HG03575 (cell line): ENCODE results near the gene REXO4.

Source experiments
- ATAC-seq: cut with Tn5 transposase; IDR thresholded peaks from one replicate; pipeline ENCODE4 v1.9.1; 2021; ENCODE audit not compliant: unreplicated experiment, insufficient number of reproducible peaks, low FRiP score; ENCODE audit errors: extremely low read depth

Gene REXO4

DNA sequence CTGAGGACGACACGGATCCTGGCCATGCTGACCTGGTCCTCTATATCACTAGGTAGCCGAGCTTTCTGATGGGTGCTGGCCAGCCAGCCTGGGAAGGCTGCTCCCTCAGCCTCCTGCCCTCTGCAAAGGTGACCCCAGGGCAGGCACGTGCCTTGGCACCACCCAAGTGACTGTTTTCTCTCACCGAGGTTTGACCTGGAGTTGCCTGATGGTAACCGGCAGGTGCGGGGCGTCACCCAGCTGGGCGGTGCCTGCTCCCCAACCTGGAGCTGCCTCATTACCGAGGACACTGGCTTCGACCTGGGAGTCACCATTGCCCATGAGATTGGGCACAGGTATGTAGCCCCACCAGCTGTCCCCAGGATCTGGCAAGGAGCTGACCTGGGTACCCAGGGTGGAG is 8.2 kb upstream of the REXO4 start:
- ATAC-seq, result no peak

DNA sequence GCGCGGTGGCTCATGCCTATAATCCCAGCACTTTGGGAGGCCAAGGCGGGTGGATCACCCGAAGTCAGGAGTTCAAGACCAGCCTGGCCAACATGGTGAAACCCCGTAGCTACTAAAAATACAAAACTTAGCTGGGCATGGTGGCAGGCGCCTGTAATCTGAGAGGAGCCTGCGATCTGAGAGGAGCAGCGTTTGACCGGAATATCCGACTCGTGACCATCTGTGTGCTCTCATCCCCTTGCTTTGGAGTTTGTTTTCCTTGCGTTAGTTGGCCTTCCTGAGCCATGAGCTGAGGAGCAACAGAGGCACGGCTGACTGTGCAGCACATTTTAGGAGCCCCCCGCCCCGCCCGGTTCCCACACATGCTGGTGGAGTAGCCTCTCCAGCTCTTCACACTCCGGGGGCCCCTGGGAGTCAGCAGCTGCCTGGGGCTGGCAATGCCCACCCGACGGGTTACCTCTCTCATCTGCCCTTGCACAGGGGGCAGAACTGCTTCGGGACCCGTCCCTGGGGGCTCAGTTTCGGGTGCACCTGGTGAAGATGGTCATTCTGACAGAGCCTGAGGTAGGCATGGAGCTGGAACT is 7.3 kb upstream of the REXO4 start:
- no peak for ATAC-seq

DNA sequence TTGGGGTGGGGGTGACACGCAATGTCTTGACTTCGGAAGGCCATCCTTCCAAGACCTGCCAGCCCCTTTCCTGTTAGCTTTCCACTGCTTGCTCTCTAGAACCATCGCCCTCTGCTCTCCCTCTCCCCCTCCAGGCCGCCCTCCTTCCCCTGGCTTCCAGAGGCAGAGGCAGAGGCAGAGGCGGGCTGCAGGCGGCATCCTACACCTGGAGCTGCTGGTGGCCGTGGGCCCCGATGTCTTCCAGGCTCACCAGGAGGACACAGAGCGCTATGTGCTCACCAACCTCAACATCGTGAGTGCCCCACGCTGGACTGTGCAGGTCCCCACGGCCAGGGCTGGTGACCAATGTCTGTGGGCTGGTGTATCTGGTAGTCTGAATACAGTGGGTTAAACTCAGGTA is 6.4 kb upstream of the REXO4 start:
- ATAC-seq, result no peak

DNA sequence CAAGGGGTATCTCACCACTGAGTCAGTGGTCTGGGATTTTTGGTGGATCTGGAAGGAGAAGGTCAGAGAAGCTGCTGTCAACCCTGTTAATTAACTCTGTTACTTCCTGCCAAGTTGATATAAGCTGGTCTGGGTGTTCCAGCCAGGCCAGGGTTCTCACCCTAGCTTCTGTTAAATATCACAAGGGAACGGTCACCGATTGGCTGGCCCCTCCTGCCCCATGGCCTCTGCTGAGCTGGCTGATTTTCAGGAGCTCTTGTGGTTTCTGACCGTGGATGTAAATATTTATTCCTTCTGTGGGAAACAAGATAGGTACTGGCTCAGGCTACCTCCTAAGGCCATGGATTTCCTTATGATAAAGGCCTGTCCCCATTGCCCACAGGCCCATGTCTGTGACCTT is 5.4 kb upstream of the REXO4 start:
- ATAC-seq, result no peak

DNA sequence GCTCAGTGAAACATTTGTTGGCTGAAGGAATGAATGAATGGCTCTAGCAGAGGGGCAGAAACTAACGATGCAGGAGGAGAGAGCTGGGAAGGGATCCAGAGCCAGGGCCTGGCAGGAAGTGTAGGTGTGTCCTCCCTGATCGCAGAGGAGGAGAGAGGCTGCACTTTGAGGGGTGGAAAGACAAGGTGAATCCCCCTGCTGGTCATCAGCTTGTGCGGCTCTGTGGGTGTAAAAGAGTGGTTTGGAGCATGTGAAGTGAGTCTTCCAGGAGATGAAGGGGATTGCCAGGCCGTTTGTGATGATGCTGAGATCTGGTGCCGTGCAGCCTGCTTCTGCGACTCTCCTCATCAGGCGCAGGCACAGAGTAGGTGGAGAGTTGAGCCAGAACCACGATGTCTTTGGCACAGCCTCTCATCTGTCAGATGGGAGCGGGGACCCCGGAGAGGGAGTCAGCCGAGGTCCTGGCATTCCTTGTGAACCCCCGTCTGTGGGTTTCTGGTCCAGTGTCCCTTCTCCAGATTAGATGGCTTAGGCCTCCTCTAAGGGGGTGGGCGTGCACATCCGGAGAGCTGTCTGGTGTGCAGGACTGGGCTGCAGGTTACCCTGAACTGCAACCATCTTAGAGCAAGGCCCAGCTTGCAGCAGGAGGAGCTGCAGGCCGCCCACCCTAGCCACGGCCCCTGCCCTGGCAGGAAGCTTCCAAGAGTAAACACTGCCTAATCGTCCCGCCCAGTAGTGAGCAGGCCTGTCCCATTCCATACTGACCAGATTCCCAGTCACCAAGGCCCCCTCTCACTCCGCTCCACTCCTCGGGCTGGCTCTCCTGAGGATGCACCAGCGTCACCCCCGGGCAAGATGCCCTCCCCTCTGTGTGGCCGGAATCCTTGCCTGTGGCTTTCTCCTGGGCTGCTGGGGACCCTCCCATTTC is 4.1 kb upstream of the REXO4 start, which contains the start of gene ADAMTS13:
ADAMTS13 (plus strand) TSS at position 753 of the 928 bp plus-strand sequence; CDS start at position 830, 77 bp downstream.
- no peak for ATAC-seq

DNA sequence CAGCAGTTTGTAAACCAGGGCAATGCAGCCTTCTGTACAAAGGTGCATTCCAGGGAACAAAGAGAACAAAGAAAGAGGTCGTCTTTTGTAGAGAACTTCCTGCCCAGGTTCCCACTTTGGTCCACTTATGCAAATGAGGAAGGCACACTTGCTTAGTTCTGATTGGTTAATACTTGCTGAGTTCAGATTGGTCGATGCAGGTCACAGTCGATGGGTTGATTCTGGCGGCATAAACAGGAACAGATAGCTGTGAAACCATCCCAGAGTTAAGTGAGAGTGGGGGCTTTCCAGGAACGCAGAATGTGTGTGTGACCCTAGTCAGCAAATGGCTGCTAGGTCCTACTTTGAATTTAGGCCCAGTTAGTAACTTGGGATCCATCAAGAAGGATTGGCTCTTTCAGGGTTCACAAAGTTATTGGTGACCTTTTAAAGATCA is 2.6 kb upstream of the REXO4 start:
- no peak for ATAC-seq

DNA sequence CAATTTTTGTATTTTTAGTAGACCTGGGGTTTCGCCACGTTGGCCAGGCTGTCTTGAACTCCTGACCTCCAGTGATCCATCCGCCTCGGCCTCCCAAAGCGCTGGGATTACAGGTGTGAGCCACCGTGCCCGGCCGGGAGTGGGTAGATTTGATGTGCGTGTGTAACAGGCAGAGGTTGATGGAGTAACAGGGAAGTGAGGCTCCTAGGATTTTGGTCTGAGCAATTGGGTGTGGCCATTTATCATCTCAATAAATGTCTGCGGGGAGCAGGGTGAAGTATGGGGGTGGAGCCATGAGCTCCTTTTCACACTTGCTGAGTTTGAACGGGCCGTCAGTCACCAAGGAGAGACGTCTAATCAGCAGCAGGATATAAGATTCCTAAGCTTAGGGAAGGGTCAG is 1.2 kb upstream of the REXO4 start:
- ATAC-seq, result no peak

DNA sequence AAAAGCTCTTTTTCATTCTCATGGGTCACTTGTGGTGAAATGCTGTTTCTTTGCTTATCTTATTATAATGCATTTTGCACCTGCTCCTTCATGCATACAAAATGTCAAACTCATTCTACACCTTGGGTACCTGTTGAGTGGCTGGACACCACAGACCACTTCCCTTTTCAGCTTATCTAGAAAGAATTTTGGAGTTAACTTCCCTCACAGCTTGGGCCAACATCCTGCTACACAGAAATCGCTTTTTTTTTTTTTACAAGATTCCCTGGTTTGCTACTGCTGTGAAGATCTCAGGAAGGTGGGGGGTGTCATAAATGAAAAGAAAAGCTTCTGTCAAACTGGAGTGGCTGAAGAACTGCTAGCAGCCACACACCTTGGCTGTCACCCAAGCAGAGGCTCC is 2.6 kb downstream of the REXO4 start:
- ATAC-seq, result no peak

DNA sequence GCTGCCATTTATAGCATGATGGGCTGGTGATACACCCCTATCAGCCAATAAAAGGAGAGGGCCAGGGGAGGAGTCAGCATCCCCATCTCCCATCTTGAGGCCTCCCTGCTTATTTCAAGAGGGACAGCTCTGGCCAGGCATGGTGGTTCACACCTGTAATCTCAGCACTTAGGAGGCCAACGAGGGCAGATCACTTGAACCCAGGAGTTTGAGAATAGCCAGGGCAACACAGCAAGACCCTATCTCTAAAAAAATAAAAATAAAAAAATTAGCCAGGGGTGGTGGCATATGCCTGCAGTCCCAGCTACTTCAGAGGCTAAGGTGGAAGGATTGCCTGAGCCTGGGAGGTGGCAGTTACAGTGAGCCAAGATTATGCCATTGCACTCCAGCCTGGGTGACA is 9.8 kb downstream of the REXO4 start:
- ATAC-seq, result no peak

DNA sequence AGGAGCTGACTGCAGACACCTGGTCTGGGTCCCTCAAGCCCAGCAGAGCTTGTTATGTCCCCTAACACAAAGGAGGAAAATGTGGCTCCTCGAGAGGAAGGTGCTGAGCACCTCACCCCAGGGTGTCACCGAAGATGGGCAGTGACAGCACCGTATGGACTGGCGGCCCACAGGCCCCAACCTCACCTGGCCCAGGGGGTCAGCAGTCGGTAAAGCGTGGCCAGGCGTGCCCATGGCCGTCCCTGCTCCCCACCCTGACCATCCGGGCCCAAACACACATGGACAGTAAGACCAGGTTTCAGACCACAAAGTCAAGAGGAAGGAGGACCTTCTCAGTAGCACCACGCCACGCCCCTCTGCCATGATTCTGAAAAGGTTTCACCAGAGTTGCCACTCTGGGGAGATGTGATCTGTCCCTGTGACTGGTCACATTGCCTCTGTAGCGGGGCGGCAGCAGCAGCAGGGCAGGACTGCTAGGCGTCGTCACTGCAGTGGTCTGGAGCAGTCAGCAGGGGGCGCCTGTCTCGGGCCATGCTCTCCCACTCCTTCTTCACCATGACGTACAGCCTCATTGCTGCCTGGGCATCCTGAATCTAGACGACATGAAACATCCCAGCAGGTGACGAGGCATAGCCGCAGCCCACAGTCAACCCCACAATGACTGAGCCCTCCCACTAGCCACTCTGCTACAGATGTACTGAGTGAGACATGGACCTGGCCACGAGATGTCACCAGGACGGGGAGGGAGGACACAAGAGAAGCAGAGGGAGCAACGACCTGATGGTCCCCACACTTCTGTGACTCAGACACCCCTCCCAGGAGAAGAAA is 11.1 kb downstream of the REXO4 start:
- ATAC-seq, result no peak

DNA sequence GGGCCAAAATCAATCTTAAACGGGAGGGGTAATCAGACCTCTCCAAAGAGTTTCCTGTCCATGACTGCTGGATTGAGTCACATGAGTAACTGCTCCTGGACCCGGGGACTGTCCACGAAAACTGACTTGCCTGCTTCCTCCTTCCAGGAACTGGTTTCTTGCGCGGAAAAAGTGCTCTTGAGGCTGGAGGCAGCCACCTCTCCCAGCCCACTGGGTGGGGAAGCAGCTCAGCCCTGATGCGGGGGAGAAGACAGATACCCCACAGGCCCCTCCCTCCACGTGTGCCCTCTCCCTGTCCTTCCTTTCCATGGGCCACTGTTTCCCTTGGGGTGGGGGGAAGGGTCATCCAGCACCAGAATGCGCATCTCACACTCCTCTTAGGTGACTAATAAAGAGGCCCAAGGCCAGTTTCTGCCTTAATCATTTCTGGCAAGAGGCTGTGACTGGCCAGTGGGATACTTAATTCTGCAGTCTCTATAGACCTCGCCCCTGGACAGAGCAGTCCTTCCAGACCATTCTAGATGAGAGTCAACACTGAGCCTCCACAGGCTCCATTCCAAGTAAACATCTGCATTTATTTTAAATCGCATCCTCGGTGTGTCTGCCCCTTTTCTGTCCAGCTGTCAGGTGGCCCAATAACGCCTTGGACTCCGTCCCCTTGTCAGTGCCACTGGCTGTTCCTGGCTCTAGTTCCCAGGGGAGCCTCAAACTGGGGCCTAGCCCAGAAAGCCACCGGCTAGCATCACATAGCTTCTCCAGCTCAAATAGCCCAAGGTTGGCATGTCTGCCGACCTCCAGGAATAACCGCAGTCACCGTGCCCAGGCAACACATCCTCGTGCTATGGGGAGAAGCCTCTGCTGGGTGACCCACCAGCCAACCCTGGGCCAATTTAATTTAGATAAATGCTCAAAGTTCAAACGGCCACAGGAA is 12.0 kb downstream of the REXO4 start:
- no peak for ATAC-seq

DNA sequence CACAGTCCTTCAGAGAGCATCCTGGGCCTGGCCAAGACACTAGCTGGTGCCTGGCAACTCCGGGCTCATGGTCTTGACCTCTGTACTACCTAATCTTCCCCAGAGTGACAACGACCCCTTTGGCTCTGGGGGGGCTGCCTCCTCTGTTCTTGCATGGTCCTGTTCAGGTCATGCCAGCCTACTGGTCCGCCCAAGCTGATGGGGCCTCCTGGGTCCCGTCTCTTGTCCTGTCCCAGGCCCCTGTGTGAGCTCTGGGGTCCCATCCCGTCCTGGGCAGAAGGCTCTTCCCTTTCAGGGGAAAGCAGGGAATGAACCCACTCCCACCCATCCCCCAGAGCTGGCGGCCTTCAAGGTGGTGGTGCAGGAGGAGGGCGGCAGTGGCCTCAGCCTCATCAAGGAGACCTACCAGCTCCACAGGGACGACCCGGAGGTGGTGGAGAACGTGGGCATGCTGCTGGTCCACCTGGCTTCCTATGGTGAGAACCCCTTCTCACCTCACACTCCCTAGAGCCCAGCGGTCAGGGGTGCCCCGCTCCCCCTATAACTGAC is 13.3 kb downstream of the REXO4 start:
- no peak for ATAC-seq

DNA sequence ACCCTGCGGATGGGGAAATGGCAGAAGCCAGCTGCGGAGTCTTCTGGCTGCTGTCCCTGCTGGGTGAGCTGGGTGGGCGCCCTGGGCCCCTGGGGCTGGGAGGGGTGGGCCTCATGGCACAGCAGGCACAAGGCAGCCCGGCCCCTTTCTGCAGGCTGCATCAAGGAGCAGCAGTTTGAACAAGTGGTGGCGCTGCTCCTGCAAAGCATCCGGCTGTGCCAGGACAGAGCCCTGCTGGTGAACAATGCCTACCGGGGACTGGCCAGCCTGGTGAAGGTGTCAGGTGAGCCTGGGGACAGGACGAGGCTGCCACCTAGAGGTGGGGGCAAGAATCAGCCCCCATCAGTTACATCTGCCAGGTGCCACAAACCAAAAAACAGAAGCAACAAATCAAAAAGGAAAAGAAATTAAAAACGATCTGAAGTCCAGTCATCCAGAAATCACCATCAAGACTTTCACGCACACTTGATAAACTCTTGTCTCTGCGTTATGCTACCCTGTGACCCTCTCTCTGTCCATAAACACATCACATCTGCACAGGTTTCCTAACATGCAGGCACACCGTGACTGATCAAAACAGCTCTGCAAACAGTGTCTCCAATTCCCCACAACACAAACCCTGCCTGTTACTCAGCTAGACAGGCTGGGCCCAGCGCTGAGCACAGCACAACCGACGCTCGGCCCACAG is 13.9 kb downstream of the REXO4 start:
- no peak for ATAC-seq

DNA sequence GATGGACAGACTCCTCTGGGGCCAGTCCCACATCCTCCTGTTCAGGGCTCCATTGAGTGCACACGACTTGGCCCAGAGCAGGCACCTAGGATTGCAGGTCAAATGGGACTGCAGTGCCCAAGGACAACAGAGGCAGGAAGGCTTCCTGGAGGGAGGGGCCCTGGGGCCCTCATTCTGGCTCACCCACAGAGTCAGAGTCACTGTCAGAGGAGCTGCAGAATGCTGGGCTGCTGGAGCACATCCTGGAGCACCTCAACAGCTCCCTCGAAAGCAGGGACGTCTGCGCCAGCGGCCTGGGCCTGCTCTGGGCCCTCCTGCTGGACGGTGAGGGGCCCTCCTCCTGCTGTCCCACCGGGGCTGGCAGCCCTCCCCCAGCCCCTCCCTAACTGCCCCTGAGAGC is 15.1 kb downstream of the REXO4 start:
- no peak for ATAC-seq

DNA sequence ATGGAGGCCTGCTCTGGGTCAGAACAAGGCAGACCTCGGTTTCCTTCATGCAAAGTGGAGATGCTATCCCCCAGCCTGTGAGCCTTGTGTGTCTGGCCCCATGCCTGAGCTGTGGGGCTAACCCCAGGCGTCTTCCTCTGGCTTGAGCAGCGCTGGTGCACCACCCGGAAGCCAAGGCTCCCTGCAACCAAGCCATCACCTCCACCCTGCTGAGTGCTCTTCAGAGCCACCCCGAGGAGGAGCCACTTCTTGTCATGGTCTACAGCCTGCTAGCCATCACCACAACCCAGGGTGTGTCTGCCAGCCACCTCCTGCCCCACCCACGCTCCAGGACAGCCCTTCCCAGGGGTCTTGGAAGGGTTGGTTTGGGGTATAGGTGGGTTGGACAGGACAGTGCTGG is 16.2 kb downstream of the REXO4 start:
- no peak for ATAC-seq

DNA sequence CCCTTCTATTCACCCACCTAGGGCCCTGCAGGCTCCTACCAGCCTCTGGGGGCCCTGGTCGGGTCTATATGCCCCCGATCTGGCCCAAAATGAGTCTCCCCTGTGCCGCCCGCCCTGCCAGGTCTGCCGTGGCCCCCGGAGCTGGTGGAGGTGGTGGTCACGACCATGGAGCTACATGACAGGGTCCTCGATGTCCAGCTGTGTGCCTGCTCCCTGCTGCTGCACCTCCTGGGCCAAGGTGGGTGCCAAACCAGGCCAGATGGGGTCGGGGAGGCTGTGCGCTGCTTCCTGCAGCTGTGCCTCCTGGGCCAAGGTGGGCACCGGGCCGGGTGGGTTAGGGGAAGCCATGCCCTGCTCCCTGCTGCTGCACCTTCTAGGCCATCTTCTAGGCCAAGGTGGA is 17.5 kb downstream of the REXO4 start:
- no peak for ATAC-seq

DNA sequence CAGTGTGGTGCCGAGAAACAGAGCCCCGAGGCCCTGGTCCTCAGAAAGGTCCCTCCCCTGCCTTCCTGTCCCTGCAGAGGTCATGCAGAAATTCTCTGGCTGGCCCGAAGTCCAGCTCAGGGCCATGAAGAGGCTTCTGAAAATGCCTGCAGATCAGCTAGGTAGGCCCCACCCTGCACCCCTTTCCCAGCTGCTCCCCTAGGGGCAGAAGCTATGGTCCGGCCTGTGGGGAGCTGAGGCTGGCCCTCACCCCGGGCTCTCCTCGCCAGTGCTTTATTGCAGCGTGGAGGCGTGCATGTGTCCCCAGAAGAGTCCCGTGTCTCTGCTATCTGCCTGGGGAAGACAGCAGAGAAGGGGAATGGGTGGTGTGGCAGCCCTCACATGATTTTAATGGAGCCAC is 19.9 kb downstream of the REXO4 start:
- no peak for ATAC-seq

DNA sequence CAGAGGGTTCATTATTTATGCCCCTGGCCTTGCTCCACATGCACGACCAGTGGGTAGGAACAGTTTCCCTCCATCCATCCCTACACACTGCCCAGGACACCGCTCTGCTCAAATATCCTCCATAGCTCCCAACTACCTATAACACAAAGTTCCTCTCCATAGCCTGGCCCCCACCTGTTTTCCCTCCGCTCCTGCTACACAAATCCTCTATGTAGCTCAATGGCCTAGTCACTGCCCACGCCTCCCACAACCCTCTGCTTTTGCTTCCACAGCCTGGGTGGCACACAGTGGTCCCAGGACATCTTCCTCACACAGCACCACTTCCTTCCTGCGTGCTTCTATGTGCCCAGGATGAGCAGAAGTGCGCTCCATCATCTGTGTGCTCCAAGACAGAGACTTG is 20.4 kb downstream of the REXO4 start:
- no peak for ATAC-seq
